Measurements from ENCODE around the gene RNF214. TPM values are rescaled to one million over a fixed set of nuclear protein-coding genes. Genes with fewer than 3 reads are reported as not detected.

Gene RNF214
- total and polyA plus RNA-seq, 2 of the 13 experiments (the other 11 are each of a cell fraction or from before 2014, with no cell fraction given): 10.7 to 12.6 TPM

GRCh38 chr11:117226388-117227385 is 5.8 kb upstream of the RNF214 start (continued):
- TF ChIP-seq MTF2 (CRISPR knock-in tag; IDR thresholded peaks at IDR 0.05; ENCODE audit: borderline replicate concordance) (no peak), TFE3 (CRISPR knock-in tag; IDR thresholded peaks at IDR 0.05) (no peak), CSRNP1 (CRISPR knock-in tag; IDR thresholded peaks at IDR 0.05) (no peak), HDAC6 (IDR thresholded peaks at IDR 0.05; ENCODE audit: low read depth, low read length) (no peak), SNRNP70 (IDR thresholded peaks at IDR 0.05; ENCODE audit: low read depth, low read length) (no peak), MEIS1 (CRISPR knock-in tag; IDR thresholded peaks at IDR 0.05; ENCODE audit: borderline replicate concordance) (no peak), ZNF891 (CRISPR knock-in tag; IDR thresholded peaks at IDR 0.05) (no peak), ZNF350 (CRISPR knock-in tag; IDR thresholded peaks at IDR 0.05; ENCODE audit: borderline replicate concordance, low read depth) (no peak), NFRKB (IDR thresholded peaks at IDR 0.05) (no peak), MZF1 (CRISPR knock-in tag; IDR thresholded peaks at IDR 0.05; ENCODE audit: borderline replicate concordance) (no peak), ZNF589 (CRISPR knock-in tag; conservative IDR thresholded peaks at IDR 0.05) (no peak), GTF2F1 (IDR thresholded peaks at IDR 0.05; ENCODE audit: low read length) (no peak), SAP130 (CRISPR knock-in tag; IDR thresholded peaks at IDR 0.05; ENCODE audit: low read depth) (peak; percentile 41; the same call in 1 of the 2 replicates), ATRX (CRISPR knock-in tag; IDR thresholded peaks at IDR 0.05; ENCODE audit: borderline replicate concordance) (no peak), ZNF644 (CRISPR knock-in tag; IDR thresholded peaks at IDR 0.05; ENCODE audit: low read depth) (no peak), RFXAP (CRISPR knock-in tag; IDR thresholded peaks at IDR 0.05; ENCODE audit: borderline replicate concordance) (no peak), CC2D1A (CRISPR knock-in tag; IDR thresholded peaks at IDR 0.05) (no peak), MED13 (CRISPR knock-in tag; IDR thresholded peaks at IDR 0.05) (no peak), ZNF570 (CRISPR knock-in tag; IDR thresholded peaks at IDR 0.05; ENCODE audit: borderline replicate concordance) (no peak)
- TF ChIP-seq, protein P1, sequence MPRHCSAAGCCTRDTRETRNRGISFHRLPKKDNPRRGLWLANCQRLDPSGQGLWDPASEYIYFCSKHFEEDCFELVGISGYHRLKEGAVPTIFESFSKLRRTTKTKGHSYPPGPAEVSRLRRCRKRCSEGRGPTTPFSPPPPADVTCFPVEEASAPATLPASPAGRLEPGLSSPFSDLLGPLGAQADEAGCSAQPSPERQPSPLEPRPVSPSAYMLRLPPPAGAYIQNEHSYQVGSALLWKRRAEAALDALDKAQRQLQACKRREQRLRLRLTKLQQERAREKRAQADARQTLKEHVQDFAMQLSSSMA (CRISPR knock-in tag; IDR thresholded peaks at IDR 0.05): no peak
- TF ChIP-seq, protein P2, sequence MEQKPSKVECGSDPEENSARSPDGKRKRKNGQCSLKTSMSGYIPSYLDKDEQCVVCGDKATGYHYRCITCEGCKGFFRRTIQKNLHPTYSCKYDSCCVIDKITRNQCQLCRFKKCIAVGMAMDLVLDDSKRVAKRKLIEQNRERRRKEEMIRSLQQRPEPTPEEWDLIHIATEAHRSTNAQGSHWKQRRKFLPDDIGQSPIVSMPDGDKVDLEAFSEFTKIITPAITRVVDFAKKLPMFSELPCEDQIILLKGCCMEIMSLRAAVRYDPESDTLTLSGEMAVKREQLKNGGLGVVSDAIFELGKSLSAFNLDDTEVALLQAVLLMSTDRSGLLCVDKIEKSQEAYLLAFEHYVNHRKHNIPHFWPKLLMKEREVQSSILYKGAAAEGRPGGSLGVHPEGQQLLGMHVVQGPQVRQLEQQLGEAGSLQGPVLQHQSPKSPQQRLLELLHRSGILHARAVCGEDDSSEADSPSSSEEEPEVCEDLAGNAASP (CRISPR knock-in tag; IDR thresholded peaks at IDR 0.05; ENCODE audit: borderline replicate concordance): 0 out of 2 replicates have a peak, but pooled peaks have one; percentile 26

Measured in HepG2 (cell line).